ENCODE measurements around the gene LSM2. TPM values are rescaled to one million over a fixed set of nuclear protein-coding genes. Genes with fewer than 3 reads are reported as not detected.
"Not testable (repeated sequence)": the region's sequence is repeated elsewhere in the genome, so short reads cannot be mapped to it uniquely, and the experiment has no call there.

LSM2 gene
- total RNA-seq, 1 experiment from 2014 or later = 56.3 TPM

- no peaks in the 10 kb centered on the region for H3K36me3 ChIP-seq (ENCODE audit: control insufficient read depth, insufficient read depth, low read length)
- TF ChIP-seq CTCF (IDR thresholded peaks at IDR 0.05; ENCODE audit: insufficient read depth in 1 of 2, low read depth in 1 of 2, low read length in 1 of 2, severe bottlenecking in 1 of 2, unreplicated experiment in 1 of 2) = no peak
- TSS peak; percentile 87 for BruUV-seq (replicated peaks)
- Mint-ChIP-seq H3K36me3 (ENCODE audit: insufficient read depth, unreplicated experiment) (peaks cover 43% of the 10 kb centered on the region), H3K27me3 (ENCODE audit: insufficient read depth, unreplicated experiment) (no peaks in the 10 kb centered on the region), H3K27ac (ENCODE audit: unreplicated experiment) (peak overlapping the region; percentile 99), H3K4me1 (ENCODE audit: low read depth, unreplicated experiment) (peaks cover 10% of the 10 kb centered on the region), H3K9me3 (ENCODE audit: unreplicated experiment) (no peaks in the 10 kb centered on the region), H3K4me3 (ENCODE audit: unreplicated experiment) (peak overlapping the region; percentile 96)
- peaks cover 39% of the 10 kb centered on the region for H3K4me1 ChIP-seq
- ChIA-PET CTCF (interaction anchor here (0.7 to 1.2 kb wide), 6 partner anchors 12 to 146 kb away, joined by 3 to 9 read pairs (median 4); partner anchors contain the start of genes LSM2 and LY6G5C), POLR2A (interaction anchor here (0.6 to 3.4 kb wide), 35 partner anchors 9 to 1565 kb away, joined by 3 to 79 read pairs (median 4); partner anchors contain the start of genes ABHD16A, APOM, BAG6 and CFB)
- intact Hi-C loops (cut with micrococcal nuclease; ENCODE audit: unreplicated experiment) = loop anchor here (1.0 to 5.0 kb wide), 4 partner anchors 21 to 160 kb away; partner anchors contain the start of genes CLIC1, CSNK2B, LSM2 and LY6G5B
- H3K27me3 ChIP-seq (replicated peaks; ENCODE audit: control insufficient read depth, insufficient read depth, low read length) = no peaks in the 10 kb centered on the region
- no peaks in the 10 kb centered on the region for H3K9me3 ChIP-seq
- DNase-seq = peak in 1 of 2 experiments; percentile 76
- peak overlapping the region; percentile 25 for H3K4me3 ChIP-seq (ENCODE audit: low read depth, low read length)
These were observed 20.1 kb upstream of the LSM2 start for GRCh38 chr6:31826793-31827285.

GRCh38 chr6:31825553-31825952 lies 18.8 kb upstream of the LSM2 start:
- Mint-ChIP-seq H3K4me1 (ENCODE audit: low read depth, unreplicated experiment) (peaks cover 10% of the 10 kb centered on the region), H3K4me3 (ENCODE audit: unreplicated experiment) (peak overlapping the region; percentile 96), H3K27ac (ENCODE audit: unreplicated experiment) (peak overlapping the region; percentile 92), H3K27me3 (ENCODE audit: insufficient read depth, unreplicated experiment) (no peaks in the 10 kb centered on the region), H3K36me3 (ENCODE audit: insufficient read depth, unreplicated experiment) (peaks cover 39% of the 10 kb centered on the region), H3K9me3 (ENCODE audit: unreplicated experiment) (no peaks in the 10 kb centered on the region)
- no peaks in the 10 kb centered on the region for H3K27me3 ChIP-seq (replicated peaks; ENCODE audit: control insufficient read depth, insufficient read depth, low read length)
- BruUV-seq (replicated peaks) = no TSS peak
- POLR2A ChIA-PET = interaction anchor here (1.3 to 3.4 kb wide), 2 partner anchors 11 to 19 kb away, joined by 3 to 79 read pairs; partner anchors contain the start of genes HSPA1A, HSPA1L and LSM2
- intact Hi-C loops (cut with micrococcal nuclease; ENCODE audit: unreplicated experiment) = loop anchor here (5.0 kb wide), 1 partner anchor 158 kb away; the partner anchor contains the start of genes CSNK2B and LY6G5B
- H3K4me1 ChIP-seq = peaks cover 39% of the 10 kb centered on the region
- no peaks in the 10 kb centered on the region for H3K36me3 ChIP-seq (ENCODE audit: control insufficient read depth, insufficient read depth, low read length)
- no peak for TF ChIP-seq CTCF (IDR thresholded peaks at IDR 0.05; ENCODE audit: insufficient read depth in 1 of 2, low read depth in 1 of 2, low read length in 1 of 2, severe bottlenecking in 1 of 2, unreplicated experiment in 1 of 2)
- no peak overlapping the region for H3K4me3 ChIP-seq (ENCODE audit: low read depth, low read length)
- DNase-seq = no peak
- CTCF ChIA-PET = interaction anchor here (0.8 kb wide), 1 partner anchor 11 kb away, joined by 3 read pairs; no protein-coding TSS in a partner anchor
- H3K9me3 ChIP-seq = no peaks in the 10 kb centered on the region

GRCh38 chr6:31823592-31824196 lies 16.9 kb upstream of the LSM2 start:
- H3K9me3 ChIP-seq; POLR2A ChIA-PET; DNase-seq; intact Hi-C loops (cut with micrococcal nuclease; ENCODE audit: unreplicated experiment); H3K36me3 ChIP-seq (ENCODE audit: control insufficient read depth, insufficient read depth, low read length); H3K4me3 ChIP-seq (ENCODE audit: low read depth, low read length); H3K9me3 Mint-ChIP-seq (ENCODE audit: unreplicated experiment); H3K27me3 Mint-ChIP-seq (ENCODE audit: insufficient read depth, unreplicated experiment); H3K27me3 ChIP-seq (replicated peaks; ENCODE audit: control insufficient read depth, insufficient read depth, low read length); BruUV-seq (replicated peaks): not testable (repeated sequence)
- peaks cover 52% of the 10 kb centered on the region for H3K4me1 ChIP-seq
- Mint-ChIP-seq H3K36me3 (ENCODE audit: insufficient read depth, unreplicated experiment) (peaks cover 36% of the 10 kb centered on the region), H3K4me3 (ENCODE audit: unreplicated experiment) (peak overlapping the region; percentile 42), H3K4me1 (ENCODE audit: low read depth, unreplicated experiment) (peaks cover 10% of the 10 kb centered on the region), H3K27ac (ENCODE audit: unreplicated experiment) (peak overlapping the region; percentile 53)
- CTCF ChIA-PET = interaction anchor here (0.6 kb wide), 1 partner anchor 15 kb away, joined by 4 read pairs; no protein-coding TSS in a partner anchor

All from Caco-2 (cell line).